ENCODE data around the gene MOCS1.

Gene MOCS1

DNA sequence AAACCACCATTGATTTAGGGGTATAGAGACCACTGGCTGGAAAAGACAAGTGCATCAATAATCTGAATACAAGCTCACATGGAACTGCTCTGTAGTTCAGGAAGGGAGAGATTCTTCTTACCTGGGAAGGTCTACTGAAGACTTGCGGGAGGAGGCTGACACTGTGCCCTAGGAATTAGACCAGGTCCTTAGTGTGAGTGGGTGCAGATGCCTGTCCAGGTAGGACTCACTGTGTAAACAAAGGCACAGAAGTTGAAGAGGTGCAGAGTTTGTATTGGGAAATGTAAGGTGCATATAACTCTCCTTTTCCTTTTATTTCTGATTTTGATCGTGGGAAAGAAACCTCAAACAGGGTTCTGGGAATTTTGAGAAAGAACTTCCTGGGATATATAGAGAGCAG lies 75.2 kb downstream of the MOCS1 start:
- WGBS (ENCODE audit: insufficient coverage, insufficient read length) = no CpG with 5 or more reads among the region's 2 CpGs
- Histone ChIP-seq H3K9me3 (ENCODE audit: control insufficient read depth, insufficient read depth, low read length) (no peaks in the 10 kb centered on the region), H3K4me1 (ENCODE audit: control insufficient read depth, insufficient read depth, low read length) (no peaks in the 10 kb centered on the region), H3K27ac (ENCODE audit: low read length) (no peak overlapping the region), H3K27me3 (ENCODE audit: control insufficient read depth, insufficient read depth, low read length) (no peaks in the 10 kb centered on the region), H3K4me3 (ENCODE audit: low read length) (no peak overlapping the region), H3K36me3 (ENCODE audit: control insufficient read depth, insufficient read depth, low read length) (no peaks in the 10 kb centered on the region)
- no peak for DNase-seq (ENCODE audit: low read depth, low spot score)

DNA sequence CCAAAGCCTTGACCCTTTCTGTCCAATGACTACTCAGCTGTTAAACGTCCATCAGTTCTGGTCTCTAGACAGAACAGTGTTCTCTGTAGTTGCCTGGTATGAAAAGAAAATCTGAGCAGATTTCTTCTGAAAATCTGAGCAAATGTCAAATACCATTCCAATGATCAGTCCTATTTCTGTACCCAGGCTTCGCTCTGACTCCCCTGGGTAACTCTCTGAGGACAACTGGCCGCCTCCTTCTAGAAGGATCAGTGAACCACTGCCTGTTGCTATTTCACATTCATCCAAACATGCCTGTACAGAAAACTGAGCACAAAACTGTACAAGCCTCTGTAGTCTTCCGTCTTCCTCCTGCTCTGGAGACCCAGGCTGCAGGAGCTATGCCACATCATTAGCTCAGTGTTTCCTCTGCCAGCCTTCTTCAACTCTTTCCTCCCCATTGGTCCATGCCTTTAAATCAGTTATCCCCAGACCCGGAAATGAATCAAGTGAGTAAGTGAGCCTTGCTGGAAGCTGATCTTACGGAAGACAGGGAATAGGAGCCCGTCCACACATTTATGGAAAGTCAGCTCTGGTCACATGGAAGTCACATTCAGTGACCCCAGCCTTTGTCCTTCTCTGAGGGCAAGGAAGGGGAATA lies 78.8 kb downstream of the MOCS1 start:
- no peak overlapping the region for H3K4me3 ChIP-seq (ENCODE audit: low read length)
- H3K36me3 ChIP-seq (ENCODE audit: control insufficient read depth, insufficient read depth, low read length) = no peaks in the 10 kb centered on the region
- no CpG with 5 or more reads among the region's 7 CpGs for whole genome bisulfite sequencing (ENCODE audit: insufficient coverage, insufficient read length)
- no peaks in the 10 kb centered on the region for H3K9me3 ChIP-seq (ENCODE audit: control insufficient read depth, insufficient read depth, low read length)
- no peak overlapping the region for H3K27ac ChIP-seq (ENCODE audit: low read length)
- H3K27me3 ChIP-seq (ENCODE audit: control insufficient read depth, insufficient read depth, low read length) = no peaks in the 10 kb centered on the region
- H3K4me1 ChIP-seq (ENCODE audit: control insufficient read depth, insufficient read depth, low read length) = no peaks in the 10 kb centered on the region
- no peak for DNase-seq (ENCODE audit: low read depth, low spot score)

Measured in iPS DF 6.9 (cell line).